GM12874 (cell line): ENCODE measurements around the gene CDH10.

Experiments
- TF ChIP-seq, protein P1 (sequence below): IDR thresholded peaks from 2 replicates; pipeline ENCODE4 v1.5.1; 2011; ENCODE audit warnings: low read depth, mild to moderate bottlenecking, control low read depth, low read length, moderate library complexity; ENCODE audit not compliant: insufficient read depth

The CDH10 gene

DNA sequence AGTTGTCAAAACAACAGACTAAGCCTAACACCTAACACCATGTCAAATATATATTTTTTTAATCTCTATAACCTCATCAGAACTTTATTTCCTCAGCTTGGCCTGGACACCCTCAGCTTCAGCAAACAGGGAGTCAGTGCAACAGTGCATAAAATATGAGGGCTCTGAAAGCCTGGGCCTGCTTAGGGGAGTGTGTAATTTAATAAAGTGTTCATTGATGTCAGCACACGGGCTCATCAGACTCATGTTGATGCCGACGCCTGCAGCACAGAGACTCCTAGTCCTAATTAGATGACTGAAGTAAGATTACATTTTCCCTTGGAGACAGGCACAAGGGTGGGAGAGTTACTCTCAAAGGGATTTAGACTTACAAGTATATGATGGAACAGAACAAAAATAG, 37.8 kb downstream of the CDH10 start:
- TF ChIP-seq, protein P1, sequence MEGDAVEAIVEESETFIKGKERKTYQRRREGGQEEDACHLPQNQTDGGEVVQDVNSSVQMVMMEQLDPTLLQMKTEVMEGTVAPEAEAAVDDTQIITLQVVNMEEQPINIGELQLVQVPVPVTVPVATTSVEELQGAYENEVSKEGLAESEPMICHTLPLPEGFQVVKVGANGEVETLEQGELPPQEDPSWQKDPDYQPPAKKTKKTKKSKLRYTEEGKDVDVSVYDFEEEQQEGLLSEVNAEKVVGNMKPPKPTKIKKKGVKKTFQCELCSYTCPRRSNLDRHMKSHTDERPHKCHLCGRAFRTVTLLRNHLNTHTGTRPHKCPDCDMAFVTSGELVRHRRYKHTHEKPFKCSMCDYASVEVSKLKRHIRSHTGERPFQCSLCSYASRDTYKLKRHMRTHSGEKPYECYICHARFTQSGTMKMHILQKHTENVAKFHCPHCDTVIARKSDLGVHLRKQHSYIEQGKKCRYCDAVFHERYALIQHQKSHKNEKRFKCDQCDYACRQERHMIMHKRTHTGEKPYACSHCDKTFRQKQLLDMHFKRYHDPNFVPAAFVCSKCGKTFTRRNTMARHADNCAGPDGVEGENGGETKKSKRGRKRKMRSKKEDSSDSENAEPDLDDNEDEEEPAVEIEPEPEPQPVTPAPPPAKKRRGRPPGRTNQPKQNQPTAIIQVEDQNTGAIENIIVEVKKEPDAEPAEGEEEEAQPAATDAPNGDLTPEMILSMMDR = no peak

DNA sequence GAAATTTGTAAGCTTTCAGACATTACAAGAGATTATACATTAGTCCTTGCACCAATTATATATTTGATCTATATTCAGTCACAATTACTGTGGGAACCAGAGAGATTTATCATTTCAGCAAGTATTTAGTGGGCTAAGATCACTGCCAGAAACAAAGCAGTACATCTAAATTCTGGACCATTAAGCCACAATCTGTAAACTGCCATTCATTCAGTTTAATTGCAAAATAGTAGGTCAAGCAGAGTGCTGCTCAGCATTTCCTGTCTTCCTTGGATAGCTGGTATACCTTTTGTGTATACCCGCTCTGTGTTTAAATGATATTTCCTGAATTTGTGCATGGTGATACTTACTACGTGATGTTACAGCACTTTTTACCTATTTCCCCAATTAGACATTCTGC, 42.6 kb downstream of the CDH10 start:
- TF ChIP-seq, protein P1 = no peak

- TF ChIP-seq, protein P1 = no peak
These were observed 45.8 kb downstream of the CDH10 start for GRCh38 chr5:24598956-24599355.

- TF ChIP-seq, protein P1 = no peak
These were observed 49.4 kb downstream of the CDH10 start for GRCh38 chr5:24595329-24595728.

DNA sequence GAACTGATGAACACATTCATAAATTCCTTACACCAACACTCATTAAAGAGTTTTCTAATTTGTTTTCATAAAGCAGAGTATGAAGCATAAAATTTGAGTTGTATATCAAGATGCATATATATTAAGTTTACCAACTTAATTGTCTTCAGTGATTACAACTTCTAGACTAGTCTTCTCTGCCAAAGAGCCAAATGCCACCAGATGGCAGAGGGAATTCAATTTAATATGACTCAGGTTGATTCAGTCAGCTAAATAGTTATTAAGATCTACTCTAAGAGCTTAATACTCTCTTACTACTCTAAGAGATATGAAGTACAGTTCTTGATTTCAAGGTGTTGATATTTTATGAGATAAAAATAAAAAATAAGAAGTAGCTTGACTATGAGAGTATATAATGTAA, 53.4 kb downstream of the CDH10 start:
- TF ChIP-seq, protein P1 = no peak

DNA sequence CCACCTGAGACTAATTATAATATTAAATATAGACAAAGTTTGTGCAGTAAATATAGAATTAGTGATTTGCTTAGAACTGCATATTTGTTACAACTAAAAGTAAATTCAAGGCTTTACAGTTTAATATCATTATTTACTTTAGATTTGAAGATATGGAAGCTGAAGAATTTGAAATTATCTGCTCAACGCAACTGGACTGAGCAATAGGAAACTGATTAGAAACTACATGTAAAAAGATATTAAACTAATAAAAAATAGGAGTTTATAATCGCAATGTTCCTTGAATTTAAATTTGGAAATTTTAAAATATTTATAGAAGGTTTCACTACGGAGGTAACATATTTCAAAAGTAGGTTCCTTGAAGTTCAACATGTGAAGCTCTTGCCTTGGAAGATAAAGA, 55.2 kb downstream of the CDH10 start:
- TF ChIP-seq, protein P1 = no peak

- TF ChIP-seq, protein P1 = no peak
These were observed 59.0 kb downstream of the CDH10 start for GRCh38 chr5:24585751-24586150.

GRCh38 chr5:24571302-24571701, 73.5 kb downstream of the CDH10 start:
- TF ChIP-seq, protein P1 = no peak
